Colonic mucosa (tissue), 4 donors: Measurements from ENCODE around the gene CTIF. TPM values are rescaled to one million over a fixed set of nuclear protein-coding genes. Genes with fewer than 3 reads are reported as not detected.

Source experiments
- DNase-seq: peaks from one replicate; pipeline ENCODE4 v3.0.0-alpha.2; 2020
- H3K27ac ChIP-seq: fragments of 200-600 bp; one replicate; pipeline ENCODE4 v1.8.0; 2021
- H3K27me3 ChIP-seq: fragments of 200-600 bp; one replicate; pipeline ENCODE4 v1.8.0; 2021
- H3K36me3 ChIP-seq: fragments of 200-600 bp; one replicate; pipeline ENCODE4 v1.8.0; 2021
- H3K4me1 ChIP-seq: fragments of 200-600 bp; one replicate; pipeline ENCODE4 v1.8.0; 2021; ENCODE audit warnings: mild to moderate bottlenecking
- H3K4me3 ChIP-seq: fragments of 200-600 bp; one replicate; pipeline ENCODE4 v1.8.0; 2021
- H3K9ac ChIP-seq, 2 donors: one replicate each; pipeline ENCODE4 v1.7.0; 2013; ENCODE audit warnings: control low read depth in 2 of 2, low read depth in 2 of 2, low read length in 2 of 2
- H3K9me3 ChIP-seq: fragments of 200-600 bp; one replicate; pipeline ENCODE4 v1.8.0; 2021
- intact Hi-C: fragments of 100-400 bp; cut with DNase I; formaldehyde crosslinking; loops from one replicate; pipeline ENCODE4 v1.14.1; 2022
- total RNA-seq, 2 donors: library from RNA; stranded (reverse); fragmentation: NEBNext Ultra II Directional in 1 of 2; extraction: Animal tissue kit (Norgen Biotek cat#: 25700) in 1 of 2; gene quantifications; one replicate each; pipeline ENCODE4 v1.2.1, GENCODE V29; 2021
- TF ChIP-seq, protein P1 (sequence below): fragments of 200-600 bp; IDR thresholded peaks from one replicate; pipeline ENCODE4 v1.8.0; 2022; ENCODE audit warnings: antibody characterized with exemption, mild to moderate bottlenecking
- donor health status: healthy.
- donor health status: DM: no; HTN: no; CAD: no.
- donor health status: DM: no; HTN: no; CAD: no.

Gene CTIF
- total RNA-seq, 2 donors from 2014 or later, result 13.0 to 16.7 TPM

DNA sequence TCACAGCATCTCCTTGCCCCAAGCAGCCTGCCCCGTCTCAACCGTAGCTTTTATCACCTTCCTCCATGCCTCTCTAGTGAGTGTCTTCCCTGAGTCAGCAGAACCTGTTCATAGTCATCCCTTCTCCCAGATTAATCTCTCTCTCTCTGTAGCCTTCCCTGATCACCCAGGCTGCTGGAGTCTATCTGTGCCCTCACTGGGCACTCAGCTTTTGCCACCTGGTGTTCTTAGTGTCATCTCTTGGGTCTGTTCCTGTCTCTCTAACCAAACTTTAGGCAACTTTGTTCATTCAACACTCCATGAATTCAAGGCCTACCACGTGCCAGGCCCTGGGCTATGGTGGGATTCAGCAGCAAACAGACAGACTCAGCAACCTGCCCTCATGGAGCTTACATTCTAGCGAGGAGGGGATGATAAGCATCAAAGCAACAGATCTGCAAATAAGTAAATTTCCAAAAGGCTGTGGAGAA, 252.8 kb downstream of the CTIF start:
- no peak for DNase-seq
- Histone ChIP-seq H3K27me3 (no peaks in the 10 kb centered on the region), H3K27ac (no peak overlapping the region), H3K9me3 (no peaks in the 10 kb centered on the region), H3K4me3 (no peak overlapping the region), H3K36me3 (no peaks in the 10 kb centered on the region), H3K9ac (no peak overlapping the region), H3K4me1 (no peaks in the 10 kb centered on the region)
- intact Hi-C loops, result no loop called here
- TF ChIP-seq, protein P1, sequence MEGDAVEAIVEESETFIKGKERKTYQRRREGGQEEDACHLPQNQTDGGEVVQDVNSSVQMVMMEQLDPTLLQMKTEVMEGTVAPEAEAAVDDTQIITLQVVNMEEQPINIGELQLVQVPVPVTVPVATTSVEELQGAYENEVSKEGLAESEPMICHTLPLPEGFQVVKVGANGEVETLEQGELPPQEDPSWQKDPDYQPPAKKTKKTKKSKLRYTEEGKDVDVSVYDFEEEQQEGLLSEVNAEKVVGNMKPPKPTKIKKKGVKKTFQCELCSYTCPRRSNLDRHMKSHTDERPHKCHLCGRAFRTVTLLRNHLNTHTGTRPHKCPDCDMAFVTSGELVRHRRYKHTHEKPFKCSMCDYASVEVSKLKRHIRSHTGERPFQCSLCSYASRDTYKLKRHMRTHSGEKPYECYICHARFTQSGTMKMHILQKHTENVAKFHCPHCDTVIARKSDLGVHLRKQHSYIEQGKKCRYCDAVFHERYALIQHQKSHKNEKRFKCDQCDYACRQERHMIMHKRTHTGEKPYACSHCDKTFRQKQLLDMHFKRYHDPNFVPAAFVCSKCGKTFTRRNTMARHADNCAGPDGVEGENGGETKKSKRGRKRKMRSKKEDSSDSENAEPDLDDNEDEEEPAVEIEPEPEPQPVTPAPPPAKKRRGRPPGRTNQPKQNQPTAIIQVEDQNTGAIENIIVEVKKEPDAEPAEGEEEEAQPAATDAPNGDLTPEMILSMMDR, result no peak

GRCh38 chr18:48792141-48792540, 253.3 kb downstream of the CTIF start:
- DNase-seq, result no peak
- H3K9me3 ChIP-seq, result no peaks in the 10 kb centered on the region
- no peak overlapping the region for H3K27ac ChIP-seq
- H3K27me3 ChIP-seq, result no peaks in the 10 kb centered on the region
- intact Hi-C loops, result no loop called here
- H3K4me3 ChIP-seq, result no peak overlapping the region
- H3K9ac ChIP-seq, result no peak overlapping the region
- TF ChIP-seq, protein P1, result no peak
- no peaks in the 10 kb centered on the region for H3K4me1 ChIP-seq
- H3K36me3 ChIP-seq, result no peaks in the 10 kb centered on the region

GRCh38 chr18:48792611-48793380, 254.0 kb downstream of the CTIF start:
- TF ChIP-seq, protein P1, result no peak
- Histone ChIP-seq H3K27ac (no peak overlapping the region), H3K9me3 (no peaks in the 10 kb centered on the region), H3K27me3 (no peaks in the 10 kb centered on the region), H3K4me1 (no peaks in the 10 kb centered on the region), H3K9ac (no peak overlapping the region), H3K4me3 (no peak overlapping the region), H3K36me3 (no peaks in the 10 kb centered on the region)
- intact Hi-C loops, result no loop called here
- no peak for DNase-seq

GRCh38 chr18:48794251-48794970, 255.6 kb downstream of the CTIF start:
- H3K4me1 ChIP-seq, result no peaks in the 10 kb centered on the region
- TF ChIP-seq, protein P1, result no peak
- no peak overlapping the region for H3K9ac ChIP-seq
- no peaks in the 10 kb centered on the region for H3K36me3 ChIP-seq
- intact Hi-C loops, result no loop called here
- no peaks in the 10 kb centered on the region for H3K9me3 ChIP-seq
- H3K27ac ChIP-seq, result no peak overlapping the region
- no peak for DNase-seq
- H3K27me3 ChIP-seq, result no peaks in the 10 kb centered on the region
- H3K4me3 ChIP-seq, result no peak overlapping the region

- H3K4me3 ChIP-seq, result no peak overlapping the region
- no peaks in the 10 kb centered on the region for H3K36me3 ChIP-seq
- intact Hi-C loops, result no loop called here
- H3K4me1 ChIP-seq, result no peaks in the 10 kb centered on the region
- H3K27me3 ChIP-seq, result no peaks in the 10 kb centered on the region
- H3K9me3 ChIP-seq, result no peaks in the 10 kb centered on the region
- H3K9ac ChIP-seq, result no peak overlapping the region
- no peak for DNase-seq
- TF ChIP-seq, protein P1, result no peak
- H3K27ac ChIP-seq, result no peak overlapping the region
Measured at GRCh38 chr18:48795696-48796095, 256.9 kb downstream of the CTIF start.
